SK-N-SH (cell line): ENCODE measurements around the gene VDAC2. TPM values are rescaled to one million over a fixed set of nuclear protein-coding genes. Genes with fewer than 3 reads are reported as not detected.
"Not testable (repeated sequence)": the region's sequence is repeated elsewhere in the genome, so short reads cannot be mapped to it uniquely, and the experiment has no call there.

Experiments
- CTCF ChIA-PET: fragments of 300-600, 350-600 bp; formaldehyde crosslinking; extraction: SDS; loops from one replicate; lab custom pipeline; 2021; lab: Yijun Ruan, JAX
- POLR2A ChIA-PET: fragments of 350-600 bp; sonication (Branson Sonifier 250); formaldehyde crosslinking; extraction: SDS; loops from one replicate; lab custom pipeline; 2020; ENCODE audit warnings: antibody characterized with exemption, inconsistent platforms; lab: Yijun Ruan, JAX
- DNase-seq: peaks from one replicate; pipeline ENCODE4 v3.0.0; 2012
- H2AFZ ChIP-seq: fragments of 200-600 bp; sonication (generic); 2 replicates; pipeline ENCODE4 v1.8.1; 2016; ENCODE audit warnings: antibody characterized with exemption, mild to moderate bottlenecking, low read depth
- H3F3A ChIP-seq: fragments of 200-600 bp; sonication (generic); replicated peaks from 2 replicates; pipeline ENCODE3; 2016; ENCODE audit warnings: antibody characterized with exemption, mild to moderate bottlenecking; ENCODE audit not compliant: insufficient read depth
- H3K27ac ChIP-seq, 2 experiments: fragments of 200-500 bp in 1 of 2; fragments of 200-600 bp in 1 of 2; sonication (Bioruptor generic) in 1 of 2; sonication (generic), shearing (Covaris generic) in 1 of 2; 2 replicates each; pipeline versions ENCODE4 v1.5.1 to v1.6.1; 2014 to 2016; ENCODE audit warnings: low read depth in 2 of 2, inconsistent platforms in 1 of 2, low read length in 1 of 2, mild to moderate bottlenecking in 1 of 2, mixed read lengths in 1 of 2
- H3K27me3 ChIP-seq: fragments of 200-600 bp; sonication (generic), shearing (Covaris generic); 2 replicates; pipeline ENCODE4 v1.6.1; 2016; ENCODE audit warnings: mixed run types; ENCODE audit not compliant: insufficient read depth
- H3K36me3 ChIP-seq, 2 experiments: fragments of 200-500 bp in 1 of 2; fragments of 200-600 bp in 1 of 2; sonication (Bioruptor generic) in 1 of 2; sonication (generic) in 1 of 2; replicated peaks in 1 of 2; 2 replicates each; pipeline versions ENCODE3 to v1.5.1; 2014 to 2016; ENCODE audit warnings: low read length in 1 of 2, mild to moderate bottlenecking in 1 of 2; ENCODE audit not compliant: insufficient read depth in 2 of 2, control insufficient read depth in 1 of 2
- H3K4me1 ChIP-seq, 2 experiments: fragments of 200-500 bp in 1 of 2; fragments of 200-600 bp in 1 of 2; sonication (Bioruptor generic) in 1 of 2; sonication (generic), shearing (Covaris generic) in 1 of 2; 2 replicates each; pipeline versions ENCODE4 v1.5.1 to v1.6.1; 2014 to 2016; ENCODE audit warnings: low read depth in 1 of 2, low read length in 1 of 2, mixed run types in 1 of 2; ENCODE audit not compliant: insufficient read depth in 2 of 2, control insufficient read depth in 1 of 2
- H3K4me2 ChIP-seq: fragments of 200-600 bp; sonication (generic), shearing (Covaris generic); 2 replicates; pipeline ENCODE4 v1.6.1; 2017; ENCODE audit warnings: mixed run types
- H3K4me3 ChIP-seq, 2 experiments: fragments of 200-500 bp in 1 of 2; fragments of 200-600 bp in 1 of 2; sonication (Bioruptor generic) in 1 of 2; sonication (generic), shearing (Covaris generic) in 1 of 2; 2 replicates each; pipeline versions ENCODE4 v1.5.1 to v1.8.1; 2014 to 2016; ENCODE audit warnings: low read depth in 2 of 2, inconsistent platforms in 1 of 2, low read length in 1 of 2, mild to moderate bottlenecking in 1 of 2, mixed read lengths in 1 of 2, moderate library complexity in 1 of 2
- H3K79me2 ChIP-seq: fragments of 200-600 bp; sonication (generic); 2 replicates; pipeline ENCODE4 v1.8.1; 2017; ENCODE audit warnings: mild to moderate bottlenecking; ENCODE audit not compliant: insufficient read depth
- H3K9ac ChIP-seq: fragments of 200-600 bp; sonication (generic); 2 replicates; pipeline ENCODE4 v1.6.1; 2017; ENCODE audit warnings: mixed run types
- H3K9me2 ChIP-seq: fragments of 200-600 bp; sonication (generic); 2 replicates; pipeline ENCODE4 v1.6.1; 2017; ENCODE audit warnings: mixed run types
- H3K9me3 ChIP-seq: fragments of 200-600 bp; sonication (generic); 2 replicates; pipeline ENCODE4 v1.6.1; 2017; ENCODE audit warnings: mixed run types, mild to moderate bottlenecking, moderate library complexity
- H4K20me1 ChIP-seq: fragments of 200-600 bp; sonication (generic); 2 replicates; pipeline ENCODE4 v1.6.1; 2017; ENCODE audit warnings: mild to moderate bottlenecking, mixed run types; ENCODE audit not compliant: insufficient read depth
- CTCF ChIP-seq: fragments of 200-600 bp; sonication (generic); IDR thresholded peaks from 2 replicates; pipeline ENCODE4 v1.6.1; 2017; ENCODE audit warnings: antibody characterized with exemption, mild to moderate bottlenecking, moderate library complexity
- EP300 ChIP-seq, 2 experiments: IDR thresholded peaks; 2 replicates each; pipeline versions ENCODE4 v1.4.0 to v1.6.1; 2012; ENCODE audit warnings: borderline replicate concordance in 1 of 2, low read depth in 1 of 2, low read length in 1 of 2
- EZH2phosphoT487 ChIP-seq: fragments of 200-600 bp; sonication (generic); IDR thresholded peaks from 2 replicates; pipeline ENCODE4 v1.6.1; 2017; ENCODE audit warnings: low read depth, mixed run types, mild to moderate bottlenecking, antibody characterized with exemption, moderate library complexity, borderline replicate concordance
- GABPA ChIP-seq: IDR thresholded peaks from 2 replicates; pipeline ENCODE4 v1.4.0; 2012; ENCODE audit warnings: low read depth, mild to moderate bottlenecking
- GATA2 ChIP-seq: sonication (generic); formaldehyde crosslinking; IDR thresholded peaks from 2 replicates; pipeline ENCODE4 v1.5.0; 2020; ENCODE audit warnings: mild to moderate bottlenecking, missing genetic modification reagents
- JUND ChIP-seq: IDR thresholded peaks from 2 replicates; pipeline ENCODE4 v1.4.0; 2012
- MAX ChIP-seq: IDR thresholded peaks from 2 replicates; pipeline ENCODE4 v1.4.0; 2012; ENCODE audit warnings: low read depth
- MEF2A ChIP-seq: IDR thresholded peaks from 2 replicates; pipeline ENCODE4 v1.4.0; 2012; ENCODE audit warnings: low read depth, borderline replicate concordance
- TCF12 ChIP-seq: IDR thresholded peaks from 2 replicates; pipeline ENCODE4 v1.4.0; 2012
- USF2 ChIP-seq: fragments of 150-350 bp; IDR thresholded peaks from 2 replicates; pipeline ENCODE4 v1.6.1; 2017; ENCODE audit warnings: antibody characterized with exemption, low read length, low read depth, borderline replicate concordance
- WGBS: methylation state at CpG from one replicate; pipeline ENCODE4 v1.1.6; 2017; ENCODE audit warnings: low lambda C conversion rate; 5-methylcytosine and 5-hydroxymethylcytosine counted together
- polyA plus RNA-seq, 3 experiments: library from polyadenylated mRNA; depleted of rRNA; stranded (reverse); fragments of >200 nt; gene quantifications; 2 replicates each; pipeline ENCODE4 v1.2.3, GENCODE V29; 2012
- TF ChIP-seq, protein P1 (sequence below): IDR thresholded peaks from 2 replicates; pipeline ENCODE4 v1.4.0; 2012; ENCODE audit warnings: low read depth, borderline replicate concordance
- TF ChIP-seq, protein P2 (sequence below): fragments of 150-350 bp; IDR thresholded peaks from 2 replicates; pipeline ENCODE4 v1.6.1; 2016; ENCODE audit warnings: mild to moderate bottlenecking, low read depth, low read length

Gene VDAC2
- polyA plus RNA-seq, 1 of the 3 experiments (the other 2 are of a cell fraction): 98.3 TPM

DNA sequence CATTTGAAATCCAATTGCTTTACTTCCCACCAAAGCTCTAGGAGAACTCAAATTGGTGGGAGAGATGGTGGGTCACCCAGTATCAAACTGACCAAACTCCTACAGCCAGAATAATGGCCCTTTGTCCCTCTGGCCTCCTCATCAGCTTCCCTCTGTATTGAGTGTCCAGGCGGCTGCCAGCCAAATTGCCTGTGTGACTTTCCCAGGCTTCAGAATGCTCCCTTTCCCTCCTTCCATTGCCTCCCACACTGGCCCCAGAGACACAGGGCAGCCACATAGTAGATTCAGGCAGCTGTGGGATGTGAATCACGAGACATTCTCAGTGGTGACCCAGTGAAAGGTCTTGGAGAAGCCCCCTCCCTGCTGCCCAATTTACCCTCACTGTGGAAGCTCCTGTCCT, 12.7 kb upstream of the VDAC2 start:
- no peaks in the 10 kb centered on the region for H3K9me3 ChIP-seq
- H3K27ac ChIP-seq: peak overlapping the region in 1 of 2 experiments; percentile 46; a peak in 2 of 4 replicates
- POLR2A ChIA-PET: interaction anchor here (1.2 kb wide), 1 partner anchor 12 kb away, joined by 3 read pairs; no protein-coding TSS in a partner anchor
- peaks cover 9% of the 10 kb centered on the region for H3F3A ChIP-seq
- H3K79me2 ChIP-seq: no peaks in the 10 kb centered on the region
- H2AFZ ChIP-seq: no peak overlapping the region
- TF ChIP-seq CTCF (no peak), JUND (no peak), GATA2 (CRISPR knock-in tag) (no peak), TCF12 (no peak), USF2 (no peak), MEF2A (no peak), MAX (no peak), EP300 (IDR thresholded peaks at IDR 0.05; ENCODE audit: borderline replicate concordance in 1 of 2, low read depth in 1 of 2, low read length in 1 of 2) (no peak), GABPA (no peak), EZH2phosphoT487 (no peak)
- TF ChIP-seq, protein P1, sequence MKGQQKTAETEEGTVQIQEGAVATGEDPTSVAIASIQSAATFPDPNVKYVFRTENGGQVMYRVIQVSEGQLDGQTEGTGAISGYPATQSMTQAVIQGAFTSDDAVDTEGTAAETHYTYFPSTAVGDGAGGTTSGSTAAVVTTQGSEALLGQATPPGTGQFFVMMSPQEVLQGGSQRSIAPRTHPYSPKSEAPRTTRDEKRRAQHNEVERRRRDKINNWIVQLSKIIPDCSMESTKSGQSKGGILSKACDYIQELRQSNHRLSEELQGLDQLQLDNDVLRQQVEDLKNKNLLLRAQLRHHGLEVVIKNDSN: no peak
- TF ChIP-seq, protein P2, sequence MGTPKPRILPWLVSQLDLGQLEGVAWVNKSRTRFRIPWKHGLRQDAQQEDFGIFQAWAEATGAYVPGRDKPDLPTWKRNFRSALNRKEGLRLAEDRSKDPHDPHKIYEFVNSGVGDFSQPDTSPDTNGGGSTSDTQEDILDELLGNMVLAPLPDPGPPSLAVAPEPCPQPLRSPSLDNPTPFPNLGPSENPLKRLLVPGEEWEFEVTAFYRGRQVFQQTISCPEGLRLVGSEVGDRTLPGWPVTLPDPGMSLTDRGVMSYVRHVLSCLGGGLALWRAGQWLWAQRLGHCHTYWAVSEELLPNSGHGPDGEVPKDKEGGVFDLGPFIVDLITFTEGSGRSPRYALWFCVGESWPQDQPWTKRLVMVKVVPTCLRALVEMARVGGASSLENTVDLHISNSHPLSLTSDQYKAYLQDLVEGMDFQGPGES: no peak
- TF ChIP-seq, all 33 proteins: peak for 0
- no peak for DNase-seq
- WGBS: 40% methylated on average over 2 of the region's 2 CpGs
- Histone ChIP-seq H3K4me1 (peaks cover 0 to 10% of the 10 kb centered on the region in 2 experiments; a peak in 2 of 4 replicates), H3K9ac (no peak overlapping the region), H3K4me3 (no peak overlapping the region), H3K4me2 (no peak overlapping the region), H3K36me3 (no peaks in the 10 kb centered on the region), H3K27me3 (no peaks in the 10 kb centered on the region), H4K20me1 (no peaks in the 10 kb centered on the region), H3K9me2 (no peaks in the 10 kb centered on the region)
- CTCF ChIA-PET: interaction anchor here (1.3 to 3.4 kb wide), 4 partner anchors 9 to 39 kb away, joined by 4 to 13 read pairs (median 4); no protein-coding TSS in a partner anchor

GRCh38 chr10:75199949-75200348, 10.6 kb upstream of the VDAC2 start:
- DNase-seq, H3K79me2 ChIP-seq, H3K36me3 ChIP-seq, H3F3A ChIP-seq, H3K4me1 ChIP-seq, H3K9me3 ChIP-seq, POLR2A ChIA-PET, H3K4me2 ChIP-seq, H2AFZ ChIP-seq, H4K20me1 ChIP-seq, H3K4me3 ChIP-seq, H3K27ac ChIP-seq, H3K9me2 ChIP-seq, H3K9ac ChIP-seq, H3K27me3 ChIP-seq: not testable (repeated sequence)
- CTCF ChIA-PET: interaction anchor here (1.0 to 1.1 kb wide), 2 partner anchors 11 to 31 kb away, joined by 3 read pairs; no protein-coding TSS in a partner anchor
- WGBS: 99% methylated on average over 6 of the region's 6 CpGs
